Osteoblast (primary cell): ENCODE results near the gene MDFIC. TPM values are rescaled to one million over a fixed set of nuclear protein-coding genes. Genes with fewer than 3 reads are reported as not detected.
A peak's percentile ranks its signal among the peaks of the same experiment; 100 is the strongest.

Source experiments
- DNase-seq: peaks from one replicate; pipeline ENCODE4 v3.0.0; 2011; ENCODE audit warnings: low spot score, mixed read lengths; ENCODE audit not compliant: insufficient read length; ENCODE audit errors: missing footprints
- H2AFZ ChIP-seq: 2 replicates; pipeline ENCODE4 v1.6.0; 2011; ENCODE audit warnings: mild to moderate bottlenecking, low read length
- H3K27ac ChIP-seq: 2 replicates; pipeline ENCODE4 v1.5.1; 2011; ENCODE audit warnings: mild to moderate bottlenecking, low read depth, low read length, moderate library complexity
- H3K27me3 ChIP-seq: 2 replicates; pipeline ENCODE4 v1.6.0; 2012; ENCODE audit warnings: mild to moderate bottlenecking, control low read depth, inconsistent platforms, low read length, moderate library complexity; ENCODE audit not compliant: insufficient read depth
- H3K36me3 ChIP-seq: 2 replicates; pipeline ENCODE4 v1.5.1; 2011; ENCODE audit warnings: mild to moderate bottlenecking, low read length, control low read depth, moderate library complexity; ENCODE audit not compliant: insufficient read depth
- H3K4me1 ChIP-seq: 2 replicates; pipeline ENCODE4 v1.5.1; 2011; ENCODE audit warnings: mild to moderate bottlenecking, low read length, control low read depth, moderate library complexity; ENCODE audit not compliant: insufficient read depth
- H3K4me2 ChIP-seq: 2 replicates; pipeline ENCODE4 v1.6.0; 2011; ENCODE audit warnings: mild to moderate bottlenecking, low read length; ENCODE audit not compliant: insufficient read depth
- H3K4me3 ChIP-seq: fragments of 200-600 bp; sonication (generic); 3 replicates; pipeline ENCODE4 v1.5.1; 2012; ENCODE audit warnings: mild to moderate bottlenecking, low read length, inconsistent platforms; ENCODE audit not compliant: insufficient read depth
- H3K79me2 ChIP-seq: 2 replicates; pipeline ENCODE4 v1.6.0; 2012; ENCODE audit warnings: mild to moderate bottlenecking, low read length, control low read depth, inconsistent platforms; ENCODE audit not compliant: insufficient read depth
- H3K9me3 ChIP-seq: 2 replicates; pipeline ENCODE4 v1.5.1; 2011; ENCODE audit warnings: low read depth, low read length, control low read depth
- H4K20me1 ChIP-seq: 2 replicates; pipeline ENCODE4 v1.6.0; 2012; ENCODE audit warnings: mild to moderate bottlenecking, low read length, control low read depth; ENCODE audit not compliant: insufficient read depth
- total RNA-seq: library from RNA; depleted of rRNA; stranded (reverse); fragments of >200 nt; gene quantifications from 2 replicates; pipeline ENCODE4 v1.2.3, GENCODE V29; 2012
- TF ChIP-seq, protein P1 (sequence below): IDR thresholded peaks from 2 replicates; pipeline ENCODE4 v1.5.1; 2011; ENCODE audit warnings: mild to moderate bottlenecking, low read depth, low read length, moderate library complexity; ENCODE audit errors: extremely low read depth

Gene MDFIC
- total RNA-seq, 1 donor = 68.8 TPM

DNA sequence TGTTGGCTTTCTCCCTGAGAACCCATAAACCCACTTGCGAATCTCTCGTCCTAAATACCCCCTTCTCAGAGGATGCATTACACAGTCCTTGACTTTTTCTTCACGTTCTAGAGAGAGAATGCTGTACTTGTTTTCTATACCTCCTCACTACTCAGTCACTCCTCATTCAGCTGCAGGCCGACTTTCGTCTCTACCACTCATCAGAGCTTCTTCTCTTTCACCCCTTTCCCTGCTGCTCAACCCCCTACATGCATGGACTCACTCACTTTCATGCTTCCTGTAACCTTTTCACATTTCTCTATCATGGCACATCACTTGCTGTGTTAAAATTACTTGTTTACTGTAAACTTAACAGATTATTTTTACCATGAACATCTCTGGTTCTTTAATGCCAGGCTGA is 19.8 kb downstream of the MDFIC start:
- H2AFZ ChIP-seq = no peak overlapping the region
- H4K20me1 ChIP-seq = no peaks in the 10 kb centered on the region
- no peak for DNase-seq
- H3K9me3 ChIP-seq = no peaks in the 10 kb centered on the region
- TF ChIP-seq, protein P1, sequence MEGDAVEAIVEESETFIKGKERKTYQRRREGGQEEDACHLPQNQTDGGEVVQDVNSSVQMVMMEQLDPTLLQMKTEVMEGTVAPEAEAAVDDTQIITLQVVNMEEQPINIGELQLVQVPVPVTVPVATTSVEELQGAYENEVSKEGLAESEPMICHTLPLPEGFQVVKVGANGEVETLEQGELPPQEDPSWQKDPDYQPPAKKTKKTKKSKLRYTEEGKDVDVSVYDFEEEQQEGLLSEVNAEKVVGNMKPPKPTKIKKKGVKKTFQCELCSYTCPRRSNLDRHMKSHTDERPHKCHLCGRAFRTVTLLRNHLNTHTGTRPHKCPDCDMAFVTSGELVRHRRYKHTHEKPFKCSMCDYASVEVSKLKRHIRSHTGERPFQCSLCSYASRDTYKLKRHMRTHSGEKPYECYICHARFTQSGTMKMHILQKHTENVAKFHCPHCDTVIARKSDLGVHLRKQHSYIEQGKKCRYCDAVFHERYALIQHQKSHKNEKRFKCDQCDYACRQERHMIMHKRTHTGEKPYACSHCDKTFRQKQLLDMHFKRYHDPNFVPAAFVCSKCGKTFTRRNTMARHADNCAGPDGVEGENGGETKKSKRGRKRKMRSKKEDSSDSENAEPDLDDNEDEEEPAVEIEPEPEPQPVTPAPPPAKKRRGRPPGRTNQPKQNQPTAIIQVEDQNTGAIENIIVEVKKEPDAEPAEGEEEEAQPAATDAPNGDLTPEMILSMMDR = no peak
- no peak overlapping the region for H3K27ac ChIP-seq
- H3K36me3 ChIP-seq = peaks cover 6% of the 10 kb centered on the region
- no peak overlapping the region for H3K4me2 ChIP-seq
- H3K4me3 ChIP-seq = no peak overlapping the region
- H3K27me3 ChIP-seq = no peaks in the 10 kb centered on the region
- H3K4me1 ChIP-seq = peaks cover 30% of the 10 kb centered on the region
- peaks cover 59% of the 10 kb centered on the region for H3K79me2 ChIP-seq

- Histone ChIP-seq H2AFZ (no peak overlapping the region), H3K4me2 (no peak overlapping the region), H3K27ac (peak overlapping the region; percentile 86), H4K20me1 (no peaks in the 10 kb centered on the region), H3K36me3 (peaks cover 6% of the 10 kb centered on the region), H3K27me3 (no peaks in the 10 kb centered on the region), H3K4me1 (peaks cover 30% of the 10 kb centered on the region), H3K9me3 (no peaks in the 10 kb centered on the region), H3K4me3 (no peak overlapping the region), H3K79me2 (peaks cover 60% of the 10 kb centered on the region)
- TF ChIP-seq, protein P1 = no peak
- DNase-seq = no peak
Observed at GRCh38 chr7:114942446-114943175, 20.7 kb downstream of the MDFIC start.

DNA sequence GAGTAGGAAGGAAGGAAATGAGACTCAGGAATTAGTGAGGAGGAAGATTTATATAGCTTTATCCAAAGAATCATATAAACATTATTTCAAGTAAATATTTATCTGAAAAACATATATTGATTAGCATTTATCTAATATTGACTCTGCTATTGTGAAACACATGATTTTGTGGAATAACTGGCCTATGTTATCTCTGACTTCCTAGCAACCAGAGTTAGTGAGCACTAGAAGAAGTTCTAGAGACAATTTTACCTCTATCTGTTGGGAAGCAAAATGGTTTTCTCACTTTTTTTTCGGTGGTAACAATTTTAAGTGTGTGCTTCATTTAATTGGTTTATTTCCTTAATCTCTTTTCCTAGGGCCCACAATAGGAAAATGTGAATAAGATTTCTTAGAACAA is 21.6 kb downstream of the MDFIC start:
- Histone ChIP-seq H3K4me3 (no peak overlapping the region), H2AFZ (no peak overlapping the region), H3K79me2 (peaks cover 61% of the 10 kb centered on the region), H3K27me3 (no peaks in the 10 kb centered on the region), H3K27ac (peak overlapping the region; percentile 86), H3K36me3 (peaks cover 6% of the 10 kb centered on the region), H3K9me3 (no peaks in the 10 kb centered on the region), H4K20me1 (no peaks in the 10 kb centered on the region), H3K4me2 (no peak overlapping the region), H3K4me1 (peaks cover 26% of the 10 kb centered on the region)
- DNase-seq = peak; percentile 45
- TF ChIP-seq, protein P1 = no peak

GRCh38 chr7:114943953-114944744 is 22.3 kb downstream of the MDFIC start:
- Histone ChIP-seq H3K9me3 (no peaks in the 10 kb centered on the region), H3K27me3 (no peaks in the 10 kb centered on the region), H3K79me2 (peaks cover 63% of the 10 kb centered on the region), H3K27ac (peak overlapping the region; percentile 86), H2AFZ (peak overlapping the region; percentile 52), H3K4me1 (peaks cover 22% of the 10 kb centered on the region), H3K4me3 (peak overlapping the region; percentile 47), H4K20me1 (no peaks in the 10 kb centered on the region), H3K36me3 (peaks cover 6% of the 10 kb centered on the region), H3K4me2 (peak overlapping the region; percentile 64)
- no peak for DNase-seq
- TF ChIP-seq, protein P1 = no peak
